ENCODE measurements around the gene SOD3.

Gene SOD3, protein sequence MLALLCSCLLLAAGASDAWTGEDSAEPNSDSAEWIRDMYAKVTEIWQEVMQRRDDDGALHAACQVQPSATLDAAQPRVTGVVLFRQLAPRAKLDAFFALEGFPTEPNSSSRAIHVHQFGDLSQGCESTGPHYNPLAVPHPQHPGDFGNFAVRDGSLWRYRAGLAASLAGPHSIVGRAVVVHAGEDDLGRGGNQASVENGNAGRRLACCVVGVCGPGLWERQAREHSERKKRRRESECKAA

DNA sequence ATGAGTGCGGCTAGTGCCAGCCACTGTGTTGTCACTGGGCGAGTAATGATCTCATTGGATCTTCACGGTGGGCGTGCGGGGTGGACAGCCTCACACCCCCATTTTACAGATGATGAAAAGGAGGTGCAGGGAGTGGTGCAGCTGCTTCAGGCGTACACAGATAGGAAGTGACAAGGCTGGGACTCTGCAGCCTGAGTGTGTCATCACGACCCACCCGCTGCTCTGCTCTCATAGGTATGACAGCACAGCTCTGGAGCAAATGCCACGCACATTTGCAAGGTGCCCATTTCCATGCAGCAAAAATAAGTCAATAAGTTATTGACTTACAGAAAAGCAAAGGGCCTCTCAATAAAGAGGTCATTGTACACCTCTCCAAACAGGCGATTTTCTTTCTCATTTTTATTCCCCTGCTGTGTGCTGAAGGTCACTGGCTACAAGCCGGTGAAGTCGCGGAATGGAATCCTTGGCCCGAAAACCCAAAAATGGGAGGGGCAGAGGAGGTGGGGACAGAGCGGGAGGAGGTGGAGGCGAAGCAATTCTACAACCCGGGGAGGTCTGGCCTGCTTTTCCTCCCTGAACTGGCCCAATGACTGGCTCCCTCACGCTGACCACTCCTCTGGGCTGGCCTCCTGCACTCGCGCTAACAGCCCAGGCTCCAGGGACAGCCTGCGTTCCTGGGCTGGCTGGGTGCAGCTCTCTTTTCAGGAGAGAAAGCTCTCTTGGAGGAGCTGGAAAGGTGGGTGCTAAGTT is at the start of gene SOD3:
Gene SOD3, plus strand, starts transcription at position 658 of the 750 bp plus-strand sequence. CDS start 3,949 bp downstream, outside the sequence.
- no CpG with 5 or more reads among the region's 21 CpGs for WGBS (ENCODE audit: insufficient coverage, insufficient read length)
- Histone ChIP-seq H3K4me1 (ENCODE audit: control insufficient read depth, insufficient read depth, low read length) (peaks cover 4% of the 10 kb centered on the region; the same call in 1 of the 2 replicates), H3K27ac (ENCODE audit: low read length) (no peak within 1 kb of the TSS), H3K36me3 (ENCODE audit: control insufficient read depth, insufficient read depth, low read length) (no peaks in the 10 kb centered on the region), H3K27me3 (ENCODE audit: control insufficient read depth, insufficient read depth, low read length) (peaks cover 17% of the 10 kb centered on the region; the same call in 1 of the 2 replicates), H3K4me3 (ENCODE audit: low read length) (peak within 1 kb of the TSS; percentile 0; the same call in 1 of the 2 replicates), H3K9me3 (ENCODE audit: control insufficient read depth, insufficient read depth, low read length) (no peaks in the 10 kb centered on the region)
- DNase-seq (ENCODE audit: low read depth, low spot score): peak; percentile 74

GRCh38 chr4:24747234-24747975 is 48.0 kb upstream of the SOD3 start:
- Histone ChIP-seq H3K36me3 (ENCODE audit: control insufficient read depth, insufficient read depth, low read length) (no peaks in the 10 kb centered on the region), H3K27me3 (ENCODE audit: control insufficient read depth, insufficient read depth, low read length) (no peaks in the 10 kb centered on the region), H3K4me3 (ENCODE audit: low read length) (no peak overlapping the region), H3K9me3 (ENCODE audit: control insufficient read depth, insufficient read depth, low read length) (no peaks in the 10 kb centered on the region), H3K27ac (ENCODE audit: low read length) (no peak overlapping the region), H3K4me1 (ENCODE audit: control insufficient read depth, insufficient read depth, low read length) (no peaks in the 10 kb centered on the region; the same call in 1 of the 2 replicates)
- no peak for DNase-seq (ENCODE audit: low read depth, low spot score)
- WGBS (ENCODE audit: insufficient coverage, insufficient read length): no CpG with 5 or more reads among the region's 4 CpGs

DNA sequence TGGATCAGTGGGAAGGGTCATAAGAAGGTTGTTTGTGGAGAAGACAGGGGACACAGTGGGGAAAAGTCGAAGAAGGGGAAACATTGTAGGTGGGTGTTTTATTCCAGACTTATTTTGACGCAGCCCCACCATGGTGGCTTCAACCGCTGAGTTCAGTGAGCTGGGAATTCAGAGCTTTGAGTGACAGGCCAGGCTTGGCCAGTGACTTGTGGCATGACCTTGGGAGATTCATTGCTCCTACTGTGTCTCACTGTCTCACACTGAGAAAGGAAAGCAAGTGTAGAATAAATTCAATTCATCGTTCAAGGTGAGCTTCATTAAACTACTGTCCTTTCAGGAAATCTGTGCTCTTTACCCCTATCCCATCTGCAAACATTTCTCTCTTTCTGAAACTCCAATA is 47.4 kb upstream of the SOD3 start:
- Histone ChIP-seq H3K27me3 (ENCODE audit: control insufficient read depth, insufficient read depth, low read length) (no peaks in the 10 kb centered on the region), H3K4me3 (ENCODE audit: low read length) (no peak overlapping the region), H3K36me3 (ENCODE audit: control insufficient read depth, insufficient read depth, low read length) (no peaks in the 10 kb centered on the region), H3K27ac (ENCODE audit: low read length) (no peak overlapping the region), H3K9me3 (ENCODE audit: control insufficient read depth, insufficient read depth, low read length) (no peaks in the 10 kb centered on the region), H3K4me1 (ENCODE audit: control insufficient read depth, insufficient read depth, low read length) (no peaks in the 10 kb centered on the region; the same call in 1 of the 2 replicates)
- DNase-seq (ENCODE audit: low read depth, low spot score): no peak
- no CpG with 5 or more reads among the region's 4 CpGs for WGBS (ENCODE audit: insufficient coverage, insufficient read length)

- WGBS (ENCODE audit: insufficient coverage, insufficient read length): no CpG with 5 or more reads among the region's 10 CpGs
- H3K27me3 ChIP-seq (ENCODE audit: control insufficient read depth, insufficient read depth, low read length): no peaks in the 10 kb centered on the region
- DNase-seq (ENCODE audit: low read depth, low spot score): no peak
- no peaks in the 10 kb centered on the region for H3K36me3 ChIP-seq (ENCODE audit: control insufficient read depth, insufficient read depth, low read length)
- H3K4me1 ChIP-seq (ENCODE audit: control insufficient read depth, insufficient read depth, low read length): no peaks in the 10 kb centered on the region; the same call in 1 of the 2 replicates
- no peaks in the 10 kb centered on the region for H3K9me3 ChIP-seq (ENCODE audit: control insufficient read depth, insufficient read depth, low read length)
- H3K27ac ChIP-seq (ENCODE audit: low read length): no peak overlapping the region
- no peak overlapping the region for H3K4me3 ChIP-seq (ENCODE audit: low read length)
These were observed 46.5 kb upstream of the SOD3 start for GRCh38 chr4:24748758-24749350.

GRCh38 chr4:24750106-24750505 is 45.3 kb upstream of the SOD3 start:
- H3K4me1 ChIP-seq (ENCODE audit: control insufficient read depth, insufficient read depth, low read length): no peaks in the 10 kb centered on the region; the same call in 1 of the 2 replicates
- WGBS (ENCODE audit: insufficient coverage, insufficient read length): no CpG with 5 or more reads among the region's 3 CpGs
- H3K4me3 ChIP-seq (ENCODE audit: low read length): no peak overlapping the region
- no peaks in the 10 kb centered on the region for H3K9me3 ChIP-seq (ENCODE audit: control insufficient read depth, insufficient read depth, low read length)
- H3K36me3 ChIP-seq (ENCODE audit: control insufficient read depth, insufficient read depth, low read length): no peaks in the 10 kb centered on the region
- H3K27ac ChIP-seq (ENCODE audit: low read length): no peak overlapping the region
- H3K27me3 ChIP-seq (ENCODE audit: control insufficient read depth, insufficient read depth, low read length): no peaks in the 10 kb centered on the region
- no peak for DNase-seq (ENCODE audit: low read depth, low spot score)

- H3K27ac ChIP-seq (ENCODE audit: low read length): no peak overlapping the region
- no peak overlapping the region for H3K4me3 ChIP-seq (ENCODE audit: low read length)
- no peaks in the 10 kb centered on the region for H3K9me3 ChIP-seq (ENCODE audit: control insufficient read depth, insufficient read depth, low read length)
These were observed 43.3 kb upstream of the SOD3 start for GRCh38 chr4:24751926-24752539.

DNA sequence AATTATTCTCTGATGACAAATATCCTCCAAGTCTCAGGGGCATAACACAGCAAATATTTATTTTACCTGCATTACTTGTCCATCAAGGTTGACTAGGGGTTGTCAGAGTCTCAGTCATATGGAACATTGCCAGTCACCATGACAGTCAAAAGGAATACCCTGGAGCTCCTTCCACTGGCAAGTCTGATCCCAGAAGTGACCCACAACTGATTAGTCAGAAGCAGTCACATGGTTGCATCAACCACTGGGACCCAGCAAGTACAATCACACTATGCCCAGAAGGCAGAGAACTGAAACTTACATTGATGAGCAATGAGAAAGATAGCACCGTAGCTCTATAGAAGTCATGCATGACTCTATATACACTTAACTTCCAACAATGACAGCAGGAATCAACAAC is 41.9 kb upstream of the SOD3 start:
- Histone ChIP-seq H3K9me3 (ENCODE audit: control insufficient read depth, insufficient read depth, low read length) (no peaks in the 10 kb centered on the region), H3K27me3 (ENCODE audit: control insufficient read depth, insufficient read depth, low read length) (no peaks in the 10 kb centered on the region), H3K4me3 (ENCODE audit: low read length) (no peak overlapping the region), H3K27ac (ENCODE audit: low read length) (no peak overlapping the region), H3K36me3 (ENCODE audit: control insufficient read depth, insufficient read depth, low read length) (no peaks in the 10 kb centered on the region), H3K4me1 (ENCODE audit: control insufficient read depth, insufficient read depth, low read length) (no peaks in the 10 kb centered on the region; the same call in 1 of the 2 replicates)
- DNase-seq (ENCODE audit: low read depth, low spot score): no peak
- no CpG with 5 or more reads among the region's 1 CpG for WGBS (ENCODE audit: insufficient coverage, insufficient read length)

More at GRCh38 chr4:24751926-24752539, 43.3 kb upstream of the SOD3 start:
- no peaks in the 10 kb centered on the region; the same call in 1 of the 2 replicates for H3K4me1 ChIP-seq (ENCODE audit: control insufficient read depth, insufficient read depth, low read length)
- DNase-seq (ENCODE audit: low read depth, low spot score): no peak
- no peaks in the 10 kb centered on the region for H3K27me3 ChIP-seq (ENCODE audit: control insufficient read depth, insufficient read depth, low read length)
- WGBS (ENCODE audit: insufficient coverage, insufficient read length): no CpG with 5 or more reads among the region's 3 CpGs
- H3K36me3 ChIP-seq (ENCODE audit: control insufficient read depth, insufficient read depth, low read length): no peaks in the 10 kb centered on the region

DNA sequence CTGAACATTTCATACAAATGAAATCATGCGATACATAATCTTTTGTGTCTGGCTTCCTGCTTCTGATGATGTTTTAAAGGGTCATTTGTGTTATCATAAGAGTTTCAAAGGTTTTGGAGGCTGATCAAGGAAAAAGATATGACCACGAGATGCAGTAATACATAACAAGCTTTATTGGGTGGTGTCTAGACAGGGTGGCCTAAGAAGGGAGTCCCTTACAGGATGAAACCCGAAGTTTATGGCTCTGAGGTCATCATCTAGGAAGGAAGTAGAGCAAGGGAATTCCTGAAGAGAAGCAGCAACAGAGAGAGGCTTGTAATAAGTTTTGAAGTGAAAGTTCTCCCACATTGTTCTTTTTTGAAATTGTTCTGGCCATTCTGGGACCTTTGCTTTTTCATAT is 40.8 kb upstream of the SOD3 start:
- H3K27me3 ChIP-seq (ENCODE audit: control insufficient read depth, insufficient read depth, low read length): no peaks in the 10 kb centered on the region
- no peak overlapping the region for H3K4me3 ChIP-seq (ENCODE audit: low read length)
- DNase-seq (ENCODE audit: low read depth, low spot score): no peak
- no peaks in the 10 kb centered on the region for H3K9me3 ChIP-seq (ENCODE audit: control insufficient read depth, insufficient read depth, low read length)
- WGBS (ENCODE audit: insufficient coverage, insufficient read length): no CpG with 5 or more reads among the region's 3 CpGs
- H3K27ac ChIP-seq (ENCODE audit: low read length): no peak overlapping the region
- no peaks in the 10 kb centered on the region; the same call in 1 of the 2 replicates for H3K4me1 ChIP-seq (ENCODE audit: control insufficient read depth, insufficient read depth, low read length)
- no peaks in the 10 kb centered on the region for H3K36me3 ChIP-seq (ENCODE audit: control insufficient read depth, insufficient read depth, low read length)

DNA sequence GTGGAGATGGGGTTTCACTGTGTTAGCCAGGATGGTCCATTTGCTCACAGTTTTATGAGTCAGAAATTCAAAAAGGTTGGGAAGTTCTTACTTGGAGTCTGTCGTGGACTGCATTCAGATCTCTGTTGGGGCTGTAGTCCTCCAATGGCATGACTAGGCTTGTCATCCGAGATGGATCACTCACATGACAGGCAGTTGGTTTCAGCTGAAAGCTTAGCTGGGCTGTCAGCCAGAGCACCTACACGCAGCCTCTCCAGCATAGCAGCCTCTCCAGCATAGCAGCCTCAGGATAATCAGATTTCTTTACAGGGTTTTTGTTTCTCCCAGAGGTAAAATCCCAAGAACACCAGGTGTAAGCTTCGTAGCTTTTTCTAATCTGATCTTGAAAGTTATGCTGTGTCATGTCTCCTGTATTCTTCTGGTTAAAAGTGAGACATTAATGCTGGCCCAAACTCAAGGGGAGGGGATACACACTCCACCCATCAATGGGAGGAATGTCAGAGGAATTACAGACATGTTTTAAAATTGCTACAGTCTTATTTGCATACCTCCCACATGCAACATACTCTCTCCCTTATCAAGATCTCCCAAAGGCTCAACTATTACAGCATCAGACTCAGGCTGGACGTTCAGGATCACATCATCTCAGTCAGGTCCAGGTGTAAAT is 31.6 kb upstream of the SOD3 start:
- no peak overlapping the region for H3K4me3 ChIP-seq (ENCODE audit: low read length)
- no peaks in the 10 kb centered on the region for H3K36me3 ChIP-seq (ENCODE audit: control insufficient read depth, insufficient read depth, low read length)
- H3K4me1 ChIP-seq (ENCODE audit: control insufficient read depth, insufficient read depth, low read length): no peaks in the 10 kb centered on the region
- no peak for DNase-seq (ENCODE audit: low read depth, low spot score)
- no peak overlapping the region for H3K27ac ChIP-seq (ENCODE audit: low read length)
- WGBS (ENCODE audit: insufficient coverage, insufficient read length): no CpG with 5 or more reads among the region's 5 CpGs
- no peaks in the 10 kb centered on the region for H3K27me3 ChIP-seq (ENCODE audit: control insufficient read depth, insufficient read depth, low read length)
- no peaks in the 10 kb centered on the region for H3K9me3 ChIP-seq (ENCODE audit: control insufficient read depth, insufficient read depth, low read length)
